KBM-7 (cell line): ENCODE measurements around the gene IFT22.
"Not testable (repeated sequence)": the region's sequence is repeated elsewhere in the genome, so short reads cannot be mapped to it uniquely, and the experiment has no call there.

Experiments used
- DNase-seq: peaks from one replicate; pipeline ENCODE4 v3.0.0-alpha.2; 2015
- in situ Hi-C: fragments of 300-500 bp; cut with MboI; formaldehyde crosslinking; loops from 2 replicates; pipeline ENCODE4 v1.14.3; 2020; ENCODE audit warnings: low sequenced_read_pairs, low pct_unique_long_range_greater_than_20kb, mixed read lengths

Gene IFT22

GRCh38 chr7:101328159-101328558 is 6.5 kb upstream of the IFT22 start:
- DNase-seq = no peak
- in situ Hi-C loops = no loop called here

- DNase-seq = no peak
- in situ Hi-C loops = no loop called here
Measured at GRCh38 chr7:101319401-101319800, 2.2 kb downstream of the IFT22 start.

DNA sequence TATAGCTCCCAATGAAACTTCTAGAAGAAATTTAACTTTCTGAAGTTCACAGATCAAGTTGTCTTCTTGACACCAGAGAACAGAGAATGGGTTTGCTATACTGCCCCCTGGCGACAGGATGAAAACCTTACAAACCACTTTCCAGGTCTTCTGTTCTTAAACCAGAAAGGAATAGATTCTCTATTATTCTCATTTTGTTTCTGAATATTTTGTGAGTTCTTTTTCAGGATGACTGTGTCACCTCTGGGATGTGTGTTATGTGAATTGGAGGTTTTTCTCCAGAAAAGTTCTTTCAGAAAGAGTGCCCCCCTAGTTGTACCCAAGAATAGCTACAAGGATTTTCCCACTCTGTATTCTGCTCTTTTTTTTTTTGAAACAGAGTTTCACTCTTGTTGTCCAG is 6.3 kb downstream of the IFT22 start:
- in situ Hi-C loops = no loop called here
- DNase-seq = peak; percentile 47

- in situ Hi-C loops = no loop called here
- no peak for DNase-seq
Measured at GRCh38 chr7:101308245-101309085, 13.1 kb downstream of the IFT22 start.

GRCh38 chr7:101306307-101306706 is 15.3 kb downstream of the IFT22 start:
- no peak for DNase-seq
- in situ Hi-C loops = no loop called here

GRCh38 chr7:101303102-101303701 is 18.4 kb downstream of the IFT22 start:
- in situ Hi-C loops = no loop called here
- no peak for DNase-seq

DNA sequence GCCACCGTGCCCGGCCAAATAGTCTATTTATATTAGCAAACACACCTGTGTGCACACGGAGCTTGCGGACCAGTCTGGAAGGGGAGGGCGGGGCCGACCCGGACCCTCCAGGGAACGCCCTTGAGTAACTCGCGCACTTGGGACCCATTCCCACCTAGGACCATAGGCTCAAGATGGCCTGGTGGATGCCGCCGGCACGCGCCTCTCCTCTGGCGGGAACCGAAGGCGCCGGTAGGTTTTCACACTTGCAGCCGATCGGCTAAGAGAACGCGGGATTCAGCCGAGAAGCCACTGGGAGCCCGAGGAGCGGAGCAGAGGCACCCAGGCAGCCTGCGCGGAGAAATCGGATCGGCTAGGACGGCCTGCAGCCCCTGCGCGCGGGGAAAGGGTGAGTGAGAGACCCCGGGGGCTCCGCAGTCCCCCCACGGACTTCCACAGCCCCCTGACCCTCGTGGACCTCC is 18.9 kb downstream of the IFT22 start:
- in situ Hi-C loops = no loop called here
- DNase-seq = no peak

GRCh38 chr7:101300465-101301376 is 20.9 kb downstream of the IFT22 start:
- no peak for DNase-seq
- in situ Hi-C loops = no loop called here

GRCh38 chr7:101299511-101300464 is 21.8 kb downstream of the IFT22 start:
- in situ Hi-C loops = no loop called here
- no peak for DNase-seq

GRCh38 chr7:101294832-101295121 is 26.8 kb downstream of the IFT22 start:
- DNase-seq = no peak
- in situ Hi-C loops = no loop called here

- in situ Hi-C loops = no loop called here
- DNase-seq = no peak
Measured at GRCh38 chr7:101294039-101294831, 27.4 kb downstream of the IFT22 start.

DNA sequence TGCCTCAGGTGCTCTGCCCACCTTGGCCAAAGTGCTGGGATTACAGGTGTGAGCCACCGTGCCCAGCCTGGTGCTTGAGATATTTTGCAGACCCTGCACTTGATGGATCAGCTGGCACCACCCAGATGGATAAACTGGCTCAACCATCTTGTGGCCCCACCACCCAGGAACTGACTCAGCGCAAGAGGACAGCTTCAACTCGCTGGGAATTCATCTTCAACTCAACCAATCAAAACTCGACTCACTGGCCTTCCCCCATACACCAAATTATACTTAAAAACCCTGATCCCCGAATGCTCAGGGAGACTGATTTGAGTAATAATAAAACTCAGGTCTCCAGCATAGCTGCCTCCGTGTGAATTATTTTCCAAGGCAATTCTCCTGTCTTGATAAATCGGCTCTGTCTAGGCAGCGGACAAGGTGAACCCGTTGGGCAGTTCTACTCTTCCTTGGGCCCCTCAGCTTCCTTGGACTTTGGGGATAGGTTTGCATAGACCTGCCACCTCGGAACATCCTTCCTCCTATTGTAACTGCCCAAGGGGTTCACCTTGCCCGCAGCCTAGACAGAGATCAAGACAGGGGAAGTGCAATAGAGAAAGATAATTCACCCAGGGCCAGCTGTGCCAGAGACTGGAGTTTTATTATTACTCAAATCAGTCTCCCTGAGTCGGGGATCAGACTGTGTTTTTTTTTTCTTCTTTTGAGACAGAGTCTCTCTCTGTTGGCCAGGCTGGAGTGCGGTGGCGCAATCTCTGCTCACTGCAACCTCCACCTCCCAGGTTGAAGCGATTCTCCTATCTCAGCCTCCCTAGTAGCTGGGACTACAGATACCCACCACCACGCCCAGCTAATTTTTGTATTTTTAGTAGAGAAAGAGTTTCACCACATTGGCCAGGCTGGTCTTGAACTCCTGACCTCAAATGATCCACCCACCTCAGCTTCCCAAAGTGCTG is 28.3 kb downstream of the IFT22 start:
- in situ Hi-C loops, DNase-seq: not testable (repeated sequence)

- DNase-seq, in situ Hi-C loops: not testable (repeated sequence)
Measured at GRCh38 chr7:101292566-101292965, 29.0 kb downstream of the IFT22 start.

GRCh38 chr7:101290186-101291037 is 31.2 kb downstream of the IFT22 start:
- in situ Hi-C loops = not testable (repeated sequence)
- peak; percentile 42 for DNase-seq

DNA sequence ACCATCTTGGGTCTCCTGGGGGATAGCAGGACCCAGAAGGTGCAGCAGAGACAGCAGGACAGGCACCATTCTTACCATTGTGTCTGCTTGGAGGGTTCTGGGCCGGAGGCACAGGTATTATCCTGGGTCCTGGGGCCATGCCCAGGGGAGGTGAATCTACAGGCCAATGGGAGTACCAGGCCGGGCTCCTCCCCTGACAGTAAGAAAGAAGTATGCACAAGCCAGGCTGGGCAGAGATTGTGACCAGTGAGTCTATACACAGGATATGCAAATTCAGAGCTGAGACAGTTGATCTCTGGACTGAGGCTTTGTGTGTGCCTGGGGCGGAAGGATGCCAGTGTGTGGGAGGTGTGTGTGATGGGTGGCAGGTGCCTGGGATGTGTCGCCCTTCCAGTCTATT is 31.9 kb downstream of the IFT22 start:
- in situ Hi-C loops, DNase-seq: not testable (repeated sequence)

DNA sequence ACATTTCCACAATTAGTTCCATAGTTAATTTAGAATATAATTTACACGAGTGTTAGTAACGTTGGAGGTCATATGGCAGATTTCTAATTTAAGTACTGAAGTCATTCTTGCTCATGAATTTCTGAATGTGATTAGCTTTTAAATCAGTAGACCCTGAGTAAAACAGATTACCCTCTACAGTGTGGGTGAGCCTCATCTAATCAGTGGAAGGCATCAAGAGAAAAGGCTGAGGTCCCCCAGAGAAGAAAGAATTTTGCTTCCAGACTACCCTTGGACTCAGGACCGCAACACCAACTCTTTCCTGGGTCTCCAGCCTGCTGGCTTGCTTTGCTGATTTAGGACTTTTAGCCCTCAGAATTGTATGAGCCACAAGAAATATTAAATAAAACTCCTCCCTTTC is 33.2 kb downstream of the IFT22 start:
- in situ Hi-C loops = no loop called here

More for the DNA sequence above, 33.2 kb downstream of the IFT22 start:
- DNase-seq = no peak
